ENCODE measurements around the gene DDX10.

DNA sequence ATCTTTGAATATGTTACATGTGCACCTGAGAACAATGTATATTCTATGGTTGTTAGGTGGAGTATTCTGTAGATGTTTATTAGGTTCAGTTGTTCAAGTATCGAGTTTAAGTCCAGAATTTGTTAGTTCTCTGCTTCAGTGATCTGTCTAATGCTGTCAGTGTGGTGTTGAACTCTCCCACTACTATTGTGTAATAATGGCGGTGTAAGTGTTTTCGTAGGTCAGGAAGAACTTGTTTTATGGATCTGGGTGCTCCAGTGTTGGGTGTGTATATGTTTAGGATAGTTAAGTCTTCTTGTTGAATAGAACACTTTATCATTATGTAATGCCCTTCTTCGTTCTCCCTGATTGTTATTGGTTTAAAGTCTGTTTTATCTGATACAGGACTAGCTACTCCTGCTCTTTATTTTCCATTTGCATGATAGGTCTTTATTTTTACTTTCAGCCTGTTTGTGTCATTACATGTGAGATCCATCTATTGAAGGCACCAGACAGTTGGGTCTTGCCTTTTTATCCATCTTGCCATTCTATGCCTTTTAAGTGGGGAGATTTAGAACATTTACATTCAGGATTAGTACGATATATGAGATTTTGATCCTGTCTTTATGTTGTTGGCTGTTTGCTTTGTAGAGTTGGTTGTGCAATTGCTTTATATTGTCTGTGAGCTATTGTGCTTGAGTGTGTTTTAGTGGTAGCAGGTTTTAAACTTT is 121.6 kb downstream of the DDX10 start:
- no peak for TF ChIP-seq POLR2A (IDR thresholded peaks at IDR 0.05)
- TF ChIP-seq, protein P1, sequence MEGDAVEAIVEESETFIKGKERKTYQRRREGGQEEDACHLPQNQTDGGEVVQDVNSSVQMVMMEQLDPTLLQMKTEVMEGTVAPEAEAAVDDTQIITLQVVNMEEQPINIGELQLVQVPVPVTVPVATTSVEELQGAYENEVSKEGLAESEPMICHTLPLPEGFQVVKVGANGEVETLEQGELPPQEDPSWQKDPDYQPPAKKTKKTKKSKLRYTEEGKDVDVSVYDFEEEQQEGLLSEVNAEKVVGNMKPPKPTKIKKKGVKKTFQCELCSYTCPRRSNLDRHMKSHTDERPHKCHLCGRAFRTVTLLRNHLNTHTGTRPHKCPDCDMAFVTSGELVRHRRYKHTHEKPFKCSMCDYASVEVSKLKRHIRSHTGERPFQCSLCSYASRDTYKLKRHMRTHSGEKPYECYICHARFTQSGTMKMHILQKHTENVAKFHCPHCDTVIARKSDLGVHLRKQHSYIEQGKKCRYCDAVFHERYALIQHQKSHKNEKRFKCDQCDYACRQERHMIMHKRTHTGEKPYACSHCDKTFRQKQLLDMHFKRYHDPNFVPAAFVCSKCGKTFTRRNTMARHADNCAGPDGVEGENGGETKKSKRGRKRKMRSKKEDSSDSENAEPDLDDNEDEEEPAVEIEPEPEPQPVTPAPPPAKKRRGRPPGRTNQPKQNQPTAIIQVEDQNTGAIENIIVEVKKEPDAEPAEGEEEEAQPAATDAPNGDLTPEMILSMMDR (IDR thresholded peaks at IDR 0.05), result no peak

All from esophagus squamous epithelium (tissue), 4 donors.